ENCODE results near the gene IKZF1. TPM values are rescaled to one million over a fixed set of nuclear protein-coding genes. Genes with fewer than 3 reads are reported as not detected.
A peak's percentile ranks its signal among the peaks of the same experiment; 100 is the strongest.

IKZF1 gene
- total RNA-seq, 2 experiments from 2014 or later: 213 to 226 TPM

GRCh38 chr7:50423860-50424259 is 119.3 kb downstream of the IKZF1 start:
- no peaks in the 10 kb centered on the region for H3K36me3 Mint-ChIP-seq (ENCODE audit: low read depth)
- no peak for DNase-seq
- H3K4me1 Mint-ChIP-seq (ENCODE audit: low read depth): no peaks in the 10 kb centered on the region
- H3K27me3 Mint-ChIP-seq (ENCODE audit: low read depth): no peaks in the 10 kb centered on the region
- CTCF ChIA-PET: interaction anchor here (1.1 to 4.6 kb wide), 3 partner anchors 15 to 331 kb away, joined by 3 to 25 read pairs (median 4); partner anchors contain the start of gene ZPBP
- H3K9me3 Mint-ChIP-seq: no peaks in the 10 kb centered on the region
- intact Hi-C loops (cut with micrococcal nuclease): no loop called here
- no peak overlapping the region for H3K4me3 Mint-ChIP-seq
- no peak overlapping the region for H3K27ac Mint-ChIP-seq

DNA sequence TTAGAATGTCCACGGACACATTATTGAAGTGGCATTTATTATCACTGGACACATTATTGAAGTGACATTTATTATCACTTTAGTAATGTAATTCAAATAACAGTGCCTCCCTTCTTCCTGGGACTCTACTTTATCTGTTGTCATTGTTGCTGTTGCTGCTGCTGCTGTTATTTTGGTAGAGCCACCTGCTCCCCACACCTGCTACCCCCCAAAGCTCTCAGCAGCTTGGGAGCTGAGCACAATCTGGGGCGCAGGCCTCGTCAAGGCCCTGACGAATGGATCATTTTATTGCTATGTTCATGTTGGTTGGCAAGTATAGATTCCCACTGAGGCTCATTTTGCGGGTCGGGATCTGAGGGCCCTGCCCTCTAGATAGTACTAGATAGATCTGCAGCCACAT is 120.8 kb downstream of the IKZF1 start:
- no peak for DNase-seq
- intact Hi-C loops (cut with micrococcal nuclease): no loop called here
- H3K9me3 Mint-ChIP-seq: no peaks in the 10 kb centered on the region
- H3K27ac Mint-ChIP-seq: no peak overlapping the region
- no peaks in the 10 kb centered on the region for H3K27me3 Mint-ChIP-seq (ENCODE audit: low read depth)
- no peak overlapping the region for H3K4me3 Mint-ChIP-seq
- H3K36me3 Mint-ChIP-seq (ENCODE audit: low read depth): no peaks in the 10 kb centered on the region
- CTCF ChIA-PET: no interaction called here
- no peaks in the 10 kb centered on the region for H3K4me1 Mint-ChIP-seq (ENCODE audit: low read depth)

- CTCF ChIA-PET: interaction anchor here (0.7 to 2.4 kb wide), 5 partner anchors 8 to 334 kb away, joined by 3 to 19 read pairs (median 5); partner anchors contain the start of gene ZPBP
- no peaks in the 10 kb centered on the region for H3K27me3 Mint-ChIP-seq (ENCODE audit: low read depth)
- H3K9me3 Mint-ChIP-seq: no peaks in the 10 kb centered on the region
- no peaks in the 10 kb centered on the region for H3K4me1 Mint-ChIP-seq (ENCODE audit: low read depth)
- H3K4me3 Mint-ChIP-seq: no peak overlapping the region
- no peak overlapping the region for H3K27ac Mint-ChIP-seq
- no peaks in the 10 kb centered on the region for H3K36me3 Mint-ChIP-seq (ENCODE audit: low read depth)
- no peak for DNase-seq
- intact Hi-C loops (cut with micrococcal nuclease): no loop called here
These were observed 121.9 kb downstream of the IKZF1 start for GRCh38 chr7:50426280-50427045.

DNA sequence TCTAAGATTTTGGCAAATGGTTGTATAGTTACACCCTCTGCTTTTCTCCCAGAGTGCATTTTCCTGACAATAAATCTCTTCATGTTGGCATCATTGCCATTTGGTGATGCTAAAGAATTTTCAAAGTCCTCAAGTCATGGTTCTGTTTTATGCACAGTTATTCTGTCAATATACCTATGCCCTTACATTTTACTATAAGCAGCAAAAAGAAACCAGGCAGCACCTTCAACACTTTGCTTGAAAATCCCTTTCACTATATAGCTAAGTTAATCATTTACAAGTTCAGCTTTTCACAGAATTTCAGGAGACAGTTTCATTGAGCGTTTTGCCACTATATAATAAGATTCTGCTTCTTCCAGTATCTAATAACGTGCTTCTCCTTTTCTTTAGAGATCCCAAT is 123.0 kb downstream of the IKZF1 start:
- Mint-ChIP-seq H3K4me3 (no peak overlapping the region), H3K9me3 (no peaks in the 10 kb centered on the region), H3K27me3 (ENCODE audit: low read depth) (no peaks in the 10 kb centered on the region), H3K36me3 (ENCODE audit: low read depth) (no peaks in the 10 kb centered on the region), H3K4me1 (ENCODE audit: low read depth) (no peaks in the 10 kb centered on the region), H3K27ac (no peak overlapping the region)
- CTCF ChIA-PET: interaction anchor here (0.8 to 2.4 kb wide), 4 partner anchors 9 to 335 kb away, joined by 3 to 19 read pairs (median 6); partner anchors contain the start of gene ZPBP
- intact Hi-C loops (cut with micrococcal nuclease): no loop called here
- no peak for DNase-seq

- H3K27me3 Mint-ChIP-seq (ENCODE audit: low read depth): no peaks in the 10 kb centered on the region
- intact Hi-C loops (cut with micrococcal nuclease): loop anchor here (2.0 kb wide), 1 partner anchor 14 kb away; no protein-coding TSS in a partner anchor
- CTCF ChIA-PET: interaction anchor here (2.4 kb wide), 1 partner anchor 11 kb away, joined by 19 read pairs; no protein-coding TSS in a partner anchor
- no peak overlapping the region for H3K27ac Mint-ChIP-seq
- no peaks in the 10 kb centered on the region for H3K4me1 Mint-ChIP-seq (ENCODE audit: low read depth)
- no peak overlapping the region for H3K4me3 Mint-ChIP-seq
- no peak for DNase-seq
- H3K9me3 Mint-ChIP-seq: no peaks in the 10 kb centered on the region
- H3K36me3 Mint-ChIP-seq (ENCODE audit: low read depth): no peaks in the 10 kb centered on the region
These were observed 124.4 kb downstream of the IKZF1 start for GRCh38 chr7:50428911-50429310.

DNA sequence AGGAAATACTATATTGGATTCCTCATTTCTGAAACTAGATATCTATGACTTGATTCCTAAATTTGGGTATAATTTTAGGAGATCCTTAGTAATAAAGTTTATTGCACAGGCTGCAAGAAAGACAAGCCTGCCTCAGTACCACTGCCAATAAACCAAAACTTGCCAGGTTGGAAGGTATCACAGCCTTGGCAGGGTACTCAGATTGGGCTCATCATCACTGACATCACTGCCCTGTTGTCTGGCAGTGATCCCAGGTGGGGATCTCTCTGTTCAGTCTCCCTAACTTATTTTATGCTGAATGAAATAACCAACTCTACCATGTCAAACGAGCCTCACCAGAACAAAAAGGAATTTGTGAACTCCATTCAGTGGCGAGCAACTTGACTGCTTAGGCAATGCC is 126.8 kb downstream of the IKZF1 start:
- Mint-ChIP-seq H3K4me3 (no peak overlapping the region), H3K4me1 (ENCODE audit: low read depth) (no peaks in the 10 kb centered on the region), H3K27ac (no peak overlapping the region), H3K27me3 (ENCODE audit: low read depth) (no peaks in the 10 kb centered on the region), H3K9me3 (no peaks in the 10 kb centered on the region), H3K36me3 (ENCODE audit: low read depth) (peaks cover 2% of the 10 kb centered on the region)
- intact Hi-C loops (cut with micrococcal nuclease): no loop called here
- DNase-seq: no peak
- CTCF ChIA-PET: no interaction called here

DNA sequence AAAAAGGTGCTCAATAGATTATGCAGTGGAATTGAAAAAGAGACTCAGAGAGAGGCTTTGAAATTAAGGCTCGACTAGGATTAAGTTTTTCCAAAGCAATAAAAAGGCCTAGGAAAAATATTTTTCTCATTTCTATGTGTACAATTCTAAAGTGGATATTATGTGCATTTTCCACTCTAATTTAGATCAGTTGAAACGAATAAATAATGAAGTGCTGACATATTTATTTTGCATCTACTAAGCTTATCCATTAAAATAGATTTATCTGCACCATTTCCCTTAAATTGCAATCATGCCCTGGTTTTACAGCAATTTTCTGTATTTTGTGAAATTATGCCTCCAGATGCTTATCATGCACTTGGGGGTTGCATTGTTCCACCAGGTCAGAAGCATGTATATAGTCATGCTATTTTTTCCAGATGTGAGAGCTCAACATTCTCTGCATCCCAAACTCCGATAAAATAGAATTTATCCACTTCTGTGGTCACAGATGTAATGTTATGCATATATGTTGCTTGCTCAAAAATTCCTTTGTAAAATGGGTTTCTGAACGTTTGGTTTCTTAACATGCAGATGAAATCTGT is 127.3 kb downstream of the IKZF1 start:
- Mint-ChIP-seq H3K4me3 (no peak overlapping the region), H3K27me3 (ENCODE audit: low read depth) (no peaks in the 10 kb centered on the region), H3K36me3 (ENCODE audit: low read depth) (peaks cover 2% of the 10 kb centered on the region), H3K9me3 (no peaks in the 10 kb centered on the region), H3K4me1 (ENCODE audit: low read depth) (no peaks in the 10 kb centered on the region), H3K27ac (no peak overlapping the region)
- DNase-seq: no peak
- intact Hi-C loops (cut with micrococcal nuclease): no loop called here
- CTCF ChIA-PET: interaction anchor here (1.2 kb wide), 1 partner anchor 289 kb away, joined by 4 read pairs; no protein-coding TSS in a partner anchor

DNA sequence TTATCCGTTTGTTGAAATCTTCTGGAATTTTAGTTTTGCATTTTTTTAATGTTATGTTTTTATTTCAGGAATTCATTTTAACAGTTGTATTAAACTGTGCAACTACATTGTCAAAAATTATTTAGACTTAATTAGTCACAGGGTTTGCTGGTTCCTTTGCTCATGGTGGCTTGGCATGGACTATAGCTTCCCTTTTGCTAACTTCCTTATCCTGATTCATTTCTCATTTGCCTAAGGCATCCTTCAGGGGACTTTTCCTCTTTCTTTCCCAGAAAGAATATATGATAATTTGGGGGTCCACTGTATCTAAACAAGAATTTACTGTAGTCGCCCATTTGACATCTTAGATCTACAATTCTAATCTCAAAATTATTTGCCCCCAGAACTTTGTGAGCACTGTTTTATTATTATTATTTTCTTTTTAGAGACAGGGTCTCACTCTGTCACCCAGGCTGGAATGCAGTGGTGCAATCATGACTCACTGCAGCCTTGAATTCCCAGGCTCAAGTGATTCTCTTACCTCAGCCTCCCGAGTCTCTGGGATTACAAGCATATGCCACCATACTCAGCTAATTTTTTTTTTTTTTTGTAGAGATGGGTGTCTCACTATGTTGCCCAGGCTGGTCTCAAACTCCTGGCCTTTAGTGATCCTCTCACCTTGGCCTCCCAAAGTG is 131.8 kb downstream of the IKZF1 start:
- Mint-ChIP-seq H3K4me3 (no peak overlapping the region), H3K9me3 (no peaks in the 10 kb centered on the region), H3K27ac (no peak overlapping the region), H3K36me3 (ENCODE audit: low read depth) (peaks cover 30% of the 10 kb centered on the region), H3K4me1 (ENCODE audit: low read depth) (no peaks in the 10 kb centered on the region), H3K27me3 (ENCODE audit: low read depth) (no peaks in the 10 kb centered on the region)
- no peak for DNase-seq
- CTCF ChIA-PET: no interaction called here
- intact Hi-C loops (cut with micrococcal nuclease): no loop called here

DNA sequence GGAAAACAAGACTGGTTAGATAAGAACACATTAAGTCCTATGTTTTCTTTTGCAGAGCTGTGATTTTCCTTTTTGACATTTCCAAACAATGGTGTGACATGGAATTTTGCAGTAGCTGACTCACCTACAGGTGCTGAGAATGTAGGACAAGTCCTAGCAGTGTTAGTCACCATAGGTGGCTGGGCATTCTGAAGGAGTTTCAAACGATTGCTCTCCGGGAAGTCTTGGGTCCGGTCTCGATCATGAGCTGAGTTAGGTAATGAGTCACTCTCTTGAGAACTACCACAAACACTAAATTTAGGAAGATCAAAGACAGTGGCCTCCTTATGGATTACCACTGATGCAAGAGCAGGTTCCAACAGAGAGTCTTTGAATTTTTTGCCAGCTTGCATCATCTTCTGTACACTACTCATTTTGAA is 142.0 kb downstream of the IKZF1 start:
- CTCF ChIA-PET: interaction anchor here (2.2 kb wide), 1 partner anchor 28 kb away, joined by 9 read pairs; no protein-coding TSS in a partner anchor
- no peaks in the 10 kb centered on the region for H3K9me3 Mint-ChIP-seq
- DNase-seq: peak; percentile 35
- H3K27me3 Mint-ChIP-seq (ENCODE audit: low read depth): no peaks in the 10 kb centered on the region
- H3K36me3 Mint-ChIP-seq (ENCODE audit: low read depth): peaks cover 43% of the 10 kb centered on the region
- no peak overlapping the region for H3K4me3 Mint-ChIP-seq
- intact Hi-C loops (cut with micrococcal nuclease): loop anchor here (5.0 kb wide), 1 partner anchor 114 kb away; no protein-coding TSS in a partner anchor
- peak overlapping the region; percentile 10 for H3K27ac Mint-ChIP-seq
- peaks cover 50% of the 10 kb centered on the region for H3K4me1 Mint-ChIP-seq (ENCODE audit: low read depth)

GRCh38 chr7:50448823-50449222 is 144.3 kb downstream of the IKZF1 start:
- Mint-ChIP-seq H3K4me3 (peak overlapping the region; percentile 94), H3K27ac (peak overlapping the region; percentile 91), H3K9me3 (no peaks in the 10 kb centered on the region), H3K36me3 (ENCODE audit: low read depth) (peaks cover 32% of the 10 kb centered on the region), H3K4me1 (ENCODE audit: low read depth) (peaks cover 50% of the 10 kb centered on the region), H3K27me3 (ENCODE audit: low read depth) (no peaks in the 10 kb centered on the region)
- no peak for DNase-seq
- CTCF ChIA-PET: interaction anchor here (0.7 to 2.1 kb wide), 5 partner anchors 30 to 305 kb away, joined by 3 to 4 read pairs (median 3); no protein-coding TSS in a partner anchor
- intact Hi-C loops (cut with micrococcal nuclease): loop anchor here (1.0 to 5.0 kb wide), 15 partner anchors 52 to 674 kb away; no protein-coding TSS in a partner anchor

- Mint-ChIP-seq H3K4me1 (ENCODE audit: low read depth) (peaks cover 45% of the 10 kb centered on the region), H3K9me3 (no peaks in the 10 kb centered on the region), H3K36me3 (ENCODE audit: low read depth) (peaks cover 27% of the 10 kb centered on the region), H3K27ac (peak overlapping the region; percentile 91), H3K4me3 (peak overlapping the region; percentile 94), H3K27me3 (ENCODE audit: low read depth) (no peaks in the 10 kb centered on the region)
- CTCF ChIA-PET: interaction anchor here (0.9 to 2.1 kb wide), 5 partner anchors 52 to 306 kb away, joined by 3 to 4 read pairs (median 4); no protein-coding TSS in a partner anchor
- no peak for DNase-seq
- intact Hi-C loops (cut with micrococcal nuclease): loop anchor here (1.0 to 5.0 kb wide), 12 partner anchors 52 to 674 kb away; no protein-coding TSS in a partner anchor
These were observed 145.0 kb downstream of the IKZF1 start for GRCh38 chr7:50449501-50449880.

Measured in activated naive CD4-positive, alpha-beta T cell treated with anti-CD3 and anti-CD28 coated beads for 36 hours (primary cell).